ENCODE data around the gene OR2G2.

OR2G2 gene

GRCh38 chr1:247551721-247552120 is 36.4 kb upstream of the OR2G2 start:
- H3K4me3 ChIP-seq (ENCODE audit: low read length) = no peak overlapping the region
- DNase-seq (ENCODE audit: low read depth) = no peak
- TF ChIP-seq, protein P1, sequence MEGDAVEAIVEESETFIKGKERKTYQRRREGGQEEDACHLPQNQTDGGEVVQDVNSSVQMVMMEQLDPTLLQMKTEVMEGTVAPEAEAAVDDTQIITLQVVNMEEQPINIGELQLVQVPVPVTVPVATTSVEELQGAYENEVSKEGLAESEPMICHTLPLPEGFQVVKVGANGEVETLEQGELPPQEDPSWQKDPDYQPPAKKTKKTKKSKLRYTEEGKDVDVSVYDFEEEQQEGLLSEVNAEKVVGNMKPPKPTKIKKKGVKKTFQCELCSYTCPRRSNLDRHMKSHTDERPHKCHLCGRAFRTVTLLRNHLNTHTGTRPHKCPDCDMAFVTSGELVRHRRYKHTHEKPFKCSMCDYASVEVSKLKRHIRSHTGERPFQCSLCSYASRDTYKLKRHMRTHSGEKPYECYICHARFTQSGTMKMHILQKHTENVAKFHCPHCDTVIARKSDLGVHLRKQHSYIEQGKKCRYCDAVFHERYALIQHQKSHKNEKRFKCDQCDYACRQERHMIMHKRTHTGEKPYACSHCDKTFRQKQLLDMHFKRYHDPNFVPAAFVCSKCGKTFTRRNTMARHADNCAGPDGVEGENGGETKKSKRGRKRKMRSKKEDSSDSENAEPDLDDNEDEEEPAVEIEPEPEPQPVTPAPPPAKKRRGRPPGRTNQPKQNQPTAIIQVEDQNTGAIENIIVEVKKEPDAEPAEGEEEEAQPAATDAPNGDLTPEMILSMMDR (IDR thresholded peaks at IDR 0.05; ENCODE audit: insufficient read depth, low read depth, low read length, missing control alignments) = no peak

DNA sequence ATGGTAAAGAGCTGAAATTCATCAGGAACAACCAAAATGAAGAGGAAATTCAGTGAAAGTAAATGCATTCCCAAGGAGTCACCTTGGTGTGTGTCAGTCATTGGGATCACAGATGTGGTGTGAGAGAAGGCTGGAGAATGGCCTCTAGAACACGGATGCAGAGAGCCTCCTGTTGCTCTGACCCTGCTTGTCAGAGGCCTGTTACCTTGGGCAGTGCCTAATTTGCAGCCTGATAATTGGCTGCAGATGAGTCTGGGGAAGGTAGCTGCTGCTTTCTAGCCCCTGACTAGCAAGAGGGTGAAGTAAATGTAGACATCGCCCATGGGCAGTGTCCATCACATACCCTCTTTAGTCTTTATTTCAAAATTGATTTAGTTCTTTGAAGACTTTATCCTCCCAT is 35.9 kb upstream of the OR2G2 start:
- DNase-seq (ENCODE audit: low read depth) = no peak
- TF ChIP-seq, protein P1 (IDR thresholded peaks at IDR 0.05; ENCODE audit: insufficient read depth, low read depth, low read length, missing control alignments) = no peak
- H3K4me3 ChIP-seq (ENCODE audit: low read length) = no peak overlapping the region

DNA sequence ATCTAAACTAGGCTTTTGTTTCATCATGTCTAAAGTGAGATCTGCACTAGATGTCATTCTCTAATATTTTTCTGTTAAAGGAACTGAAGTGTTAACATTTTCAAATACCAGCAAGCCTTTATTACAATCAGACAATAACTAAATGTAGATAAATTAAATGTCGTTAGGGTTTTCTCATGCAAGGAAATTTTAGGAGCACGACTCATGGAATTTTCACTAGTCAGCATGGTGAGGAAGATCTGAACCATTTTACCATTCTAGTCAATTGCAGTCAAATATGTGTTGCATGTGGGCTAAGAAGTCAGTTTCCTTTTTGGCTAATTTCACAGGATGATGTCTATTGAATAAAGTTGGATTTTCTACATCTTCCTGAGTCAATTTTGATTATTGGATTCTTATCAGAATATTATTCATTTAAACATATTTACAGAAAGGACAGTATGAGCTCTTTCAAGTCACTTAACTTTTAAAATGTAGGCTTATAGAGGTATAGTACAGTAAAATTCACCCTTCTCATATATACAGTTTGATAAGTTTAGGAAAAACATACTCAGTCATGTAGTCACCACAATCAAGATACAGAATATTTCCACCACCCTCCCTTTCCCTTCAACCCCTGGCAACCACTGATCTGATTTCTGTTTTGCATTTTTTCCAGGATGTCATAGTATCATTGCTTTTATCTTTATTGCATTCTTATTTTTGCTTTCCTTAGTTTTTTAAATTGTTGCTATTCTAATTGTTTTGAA is 30.1 kb upstream of the OR2G2 start:
- DNase-seq (ENCODE audit: low read depth) = no peak
- TF ChIP-seq, protein P1 (IDR thresholded peaks at IDR 0.05; ENCODE audit: insufficient read depth, low read depth, low read length, missing control alignments) = no peak

DNA sequence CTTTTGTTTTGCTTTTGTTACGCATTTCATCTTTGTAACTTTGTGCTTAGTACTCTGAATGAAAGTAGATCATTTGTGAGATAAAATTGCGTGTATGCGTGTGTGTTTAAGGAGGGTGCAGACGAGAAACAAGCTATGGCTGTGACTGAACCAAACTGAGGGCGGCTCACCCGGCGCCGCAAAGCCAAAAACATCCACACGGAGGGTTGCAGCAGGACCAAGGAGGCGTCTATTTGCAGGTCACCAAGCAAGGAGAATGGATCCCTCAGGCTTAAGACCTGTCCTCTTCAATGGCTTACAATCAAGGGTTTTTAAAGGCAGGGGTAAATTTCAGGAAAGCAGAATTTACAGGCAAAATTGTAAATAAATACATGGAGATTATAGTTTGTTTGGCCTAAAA is 26.4 kb upstream of the OR2G2 start:
- DNase-seq (ENCODE audit: low read depth) = no peak
- TF ChIP-seq, protein P1 (IDR thresholded peaks at IDR 0.05; ENCODE audit: insufficient read depth, low read depth, low read length, missing control alignments) = no peak
- no peak overlapping the region for H3K4me3 ChIP-seq (ENCODE audit: low read length)

More for the DNA sequence above, 30.1 kb upstream of the OR2G2 start:
- no peak overlapping the region for H3K4me3 ChIP-seq (ENCODE audit: low read length)

DNA sequence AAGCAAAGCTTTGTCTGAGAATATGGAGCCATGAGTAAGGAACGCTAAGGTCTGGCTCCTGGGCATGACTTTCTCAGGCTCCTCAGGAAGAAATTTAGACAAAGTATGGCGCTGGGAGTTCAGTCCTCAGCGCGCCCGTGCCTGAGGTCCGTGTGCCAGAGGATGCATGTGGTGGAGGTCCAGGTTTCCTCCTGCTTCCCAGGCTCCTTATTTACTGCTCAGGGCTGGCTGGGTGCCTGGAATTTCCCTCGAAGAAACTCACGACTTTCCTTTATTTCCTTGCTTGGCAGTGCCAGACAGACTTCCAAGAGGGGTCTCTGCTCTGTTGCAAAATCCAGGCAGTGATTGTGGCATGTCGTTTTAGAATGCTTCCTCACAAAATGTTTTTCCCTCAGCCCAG is 26.0 kb upstream of the OR2G2 start:
- H3K4me3 ChIP-seq (ENCODE audit: low read length) = no peak overlapping the region
- no peak for DNase-seq (ENCODE audit: low read depth)
- TF ChIP-seq, protein P1 (IDR thresholded peaks at IDR 0.05; ENCODE audit: insufficient read depth, low read depth, low read length, missing control alignments) = no peak

GRCh38 chr1:247574236-247574635 is 13.9 kb upstream of the OR2G2 start:
- no peak overlapping the region for H3K4me3 ChIP-seq (ENCODE audit: low read length)
- no peak for DNase-seq (ENCODE audit: low read depth)
- TF ChIP-seq, protein P1 (IDR thresholded peaks at IDR 0.05; ENCODE audit: insufficient read depth, low read depth, low read length, missing control alignments) = no peak

- no peak overlapping the region for H3K4me3 ChIP-seq (ENCODE audit: low read length)
- TF ChIP-seq, protein P1 (IDR thresholded peaks at IDR 0.05; ENCODE audit: insufficient read depth, low read depth, low read length, missing control alignments) = no peak
- peak; percentile 2 for DNase-seq (ENCODE audit: low read depth)
These were observed 13.5 kb upstream of the OR2G2 start for GRCh38 chr1:247574664-247575063.

All from epithelial cell of esophagus (primary cell).